H1 (cell line): Measurements from ENCODE around the gene STK11.

Source experiments
- CTCF ChIP-seq, 3 experiments: IDR thresholded peaks; 1 replicate in 2 of 3; 2 replicates in 1 of 3; pipeline versions ENCODE4 v1.5.1 to v1.6.1; 2011; ENCODE audit warnings: low read length in 3 of 3, mild to moderate bottlenecking in 3 of 3, inconsistent platforms in 2 of 3, low read depth in 1 of 3, moderate library complexity in 1 of 3; ENCODE audit not compliant: insufficient read depth in 1 of 3; ENCODE audit errors: control extremely low read depth in 1 of 3
- EZH2 ChIP-seq: fragments of 200-600 bp; sonication (generic); IDR thresholded peaks from 2 replicates; pipeline ENCODE4 v1.7.1; 2012; ENCODE audit warnings: low read depth, mild to moderate bottlenecking, moderate library complexity, low read length, inconsistent platforms; ENCODE audit not compliant: severe bottlenecking
- GABPA ChIP-seq: IDR thresholded peaks from 2 replicates; pipeline ENCODE4 v1.6.1; 2011; ENCODE audit warnings: mild to moderate bottlenecking, low read length, moderate library complexity, borderline replicate concordance; ENCODE audit not compliant: insufficient read depth
- HDAC6 ChIP-seq: IDR thresholded peaks from one replicate; pipeline ENCODE4 v1.7.1; 2012; ENCODE audit warnings: low read depth, mild to moderate bottlenecking, inconsistent platforms, low read length, moderate library complexity
- KDM1A ChIP-seq: fragments of 200-600, 300-600 bp; sonication (generic); IDR thresholded peaks from 2 replicates; pipeline ENCODE4 v1.7.1; 2016; ENCODE audit warnings: mild to moderate bottlenecking, low read length, borderline replicate concordance
- MAX ChIP-seq: IDR thresholded peaks from 2 replicates; pipeline ENCODE4 v1.6.1; 2012; ENCODE audit warnings: inconsistent platforms
- POLR2AphosphoS5 ChIP-seq: IDR thresholded peaks from 2 replicates; pipeline ENCODE4 v1.6.1; 2011; ENCODE audit warnings: low read depth, low read length

- TF ChIP-seq MAX (no peak), HDAC6 (no peak), CTCF (IDR thresholded peaks at IDR 0.05; ENCODE audit: control extremely low read depth in 1 of 3, insufficient read depth in 1 of 3, low read depth in 1 of 3, low read length in 3 of 3) (no peak), EZH2 (peak; percentile 42), GABPA (no peak), KDM1A (no peak), POLR2AphosphoS5 (no peak)
Observed at GRCh38 chr19:1265615-1266128, 60.1 kb downstream of the STK11 start.
